ENCODE results near the gene RAB27A.

Gene RAB27A

GRCh38 chr15:55222588-55222987 lies 67.0 kb downstream of the RAB27A start:
- H3K9me3 ChIP-seq (ENCODE audit: control insufficient read depth in 2 of 2, low read length in 2 of 2), result no peaks in the 10 kb centered on the region
- no peaks in the 10 kb centered on the region for H3K4me1 ChIP-seq (ENCODE audit: control insufficient read depth, insufficient read depth, low read length)
- peaks cover 7 to 13% of the 10 kb centered on the region in 2 donors for H3K36me3 ChIP-seq (ENCODE audit: control insufficient read depth in 2 of 2, insufficient read depth in 2 of 2, low read length in 2 of 2)
- no peak overlapping the region for H3K27ac ChIP-seq (ENCODE audit: low read length)
- no peak overlapping the region for H3K4me3 ChIP-seq (ENCODE audit: low read length in 2 of 2)
- H3K9ac ChIP-seq (ENCODE audit: low read length in 2 of 2), result no peak overlapping the region
- H3K27me3 ChIP-seq (ENCODE audit: control insufficient read depth in 1 of 2, insufficient read depth in 2 of 2, low read length in 2 of 2), result no peaks in the 10 kb centered on the region

DNA sequence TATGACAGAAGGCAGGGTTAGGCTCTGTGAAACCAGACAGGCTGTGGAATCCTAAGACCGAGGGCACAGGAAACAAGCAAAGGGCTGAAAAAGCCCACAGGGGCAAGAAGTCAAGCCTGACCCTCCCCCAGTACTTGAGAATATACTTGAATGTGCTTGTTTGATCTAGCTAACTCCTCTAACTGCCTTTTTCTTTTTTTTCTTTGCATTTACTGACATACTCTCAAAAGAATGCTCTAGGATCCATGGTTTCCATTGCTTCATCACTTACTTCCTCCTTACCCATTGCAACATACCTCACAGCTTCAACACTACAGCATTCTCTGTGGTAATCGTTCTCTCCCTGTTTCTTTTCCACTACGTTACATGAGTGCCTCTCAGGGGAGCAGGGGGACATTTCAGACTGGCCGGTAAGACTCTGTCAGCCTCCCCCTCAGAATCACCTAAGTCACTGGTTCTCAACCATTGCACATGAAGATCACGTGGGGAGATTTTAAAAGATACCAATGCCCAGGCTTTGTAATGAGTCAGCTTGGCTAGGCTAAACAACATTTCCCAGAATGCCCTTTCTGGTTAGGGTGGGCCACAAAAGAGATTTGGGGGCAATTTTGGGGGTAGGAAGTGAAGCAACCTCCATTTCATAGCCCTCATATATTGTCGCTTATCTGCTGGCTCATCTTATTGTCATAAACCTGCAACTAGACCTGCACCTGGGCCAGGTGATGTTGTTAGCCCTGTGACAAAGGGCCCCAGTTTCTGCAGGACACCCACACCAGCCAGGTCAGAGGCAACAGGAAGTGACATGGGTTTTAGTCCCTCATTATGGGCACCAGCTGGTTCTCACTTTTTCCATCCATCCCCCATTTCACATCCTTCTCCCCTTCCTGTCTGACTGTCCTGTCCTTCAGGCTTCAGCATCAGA lies 68.3 kb downstream of the RAB27A start:
- Histone ChIP-seq H3K9ac (ENCODE audit: low read length in 2 of 2) (no peak overlapping the region), H3K4me3 (ENCODE audit: low read length in 2 of 2) (no peak overlapping the region), H3K27ac (ENCODE audit: low read length) (no peak overlapping the region), H3K36me3 (ENCODE audit: control insufficient read depth in 2 of 2, insufficient read depth in 2 of 2, low read length in 2 of 2) (peaks cover 7 to 13% of the 10 kb centered on the region in 2 donors), H3K9me3 (ENCODE audit: control insufficient read depth in 2 of 2, low read length in 2 of 2) (no peaks in the 10 kb centered on the region), H3K27me3 (ENCODE audit: control insufficient read depth in 1 of 2, insufficient read depth in 2 of 2, low read length in 2 of 2) (no peaks in the 10 kb centered on the region), H3K4me1 (ENCODE audit: control insufficient read depth, insufficient read depth, low read length) (no peaks in the 10 kb centered on the region)

DNA sequence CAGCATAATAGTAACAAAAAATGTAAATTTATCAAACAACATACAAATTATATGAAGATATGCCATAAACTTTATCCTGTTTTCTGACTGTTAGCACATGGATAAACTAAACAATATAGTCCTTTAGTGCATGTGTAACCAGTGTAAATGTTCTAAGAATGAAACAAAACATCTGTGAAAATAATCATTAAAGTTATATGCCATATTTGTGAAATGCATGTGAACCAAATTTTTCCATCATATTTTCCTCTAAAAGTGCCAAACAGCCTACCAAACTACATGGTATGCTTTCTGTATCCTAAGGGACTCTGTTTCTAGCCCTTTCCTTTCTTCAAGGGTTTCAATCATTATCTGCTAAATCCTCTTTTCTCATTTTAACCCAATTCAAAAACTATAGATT lies 69.0 kb downstream of the RAB27A start:
- Histone ChIP-seq H3K36me3 (ENCODE audit: control insufficient read depth in 2 of 2, insufficient read depth in 2 of 2, low read length in 2 of 2) (peaks cover 7 to 9% of the 10 kb centered on the region in 2 donors), H3K9me3 (ENCODE audit: control insufficient read depth in 2 of 2, low read length in 2 of 2) (no peaks in the 10 kb centered on the region), H3K4me3 (ENCODE audit: low read length in 2 of 2) (no peak overlapping the region), H3K9ac (ENCODE audit: low read length in 2 of 2) (no peak overlapping the region), H3K27ac (ENCODE audit: low read length) (no peak overlapping the region), H3K4me1 (ENCODE audit: control insufficient read depth, insufficient read depth, low read length) (no peaks in the 10 kb centered on the region), H3K27me3 (ENCODE audit: control insufficient read depth in 1 of 2, insufficient read depth in 2 of 2, low read length in 2 of 2) (no peaks in the 10 kb centered on the region)

- Histone ChIP-seq H3K4me3 (ENCODE audit: low read length in 2 of 2) (no peak overlapping the region), H3K27ac (ENCODE audit: low read length) (no peak overlapping the region), H3K9ac (ENCODE audit: low read length in 2 of 2) (no peak overlapping the region), H3K27me3 (ENCODE audit: control insufficient read depth in 1 of 2, insufficient read depth in 2 of 2, low read length in 2 of 2) (no peaks in the 10 kb centered on the region), H3K9me3 (ENCODE audit: control insufficient read depth in 2 of 2, low read length in 2 of 2) (no peaks in the 10 kb centered on the region), H3K4me1 (ENCODE audit: control insufficient read depth, insufficient read depth, low read length) (no peaks in the 10 kb centered on the region), H3K36me3 (ENCODE audit: control insufficient read depth in 2 of 2, insufficient read depth in 2 of 2, low read length in 2 of 2) (peaks cover 2 to 7% of the 10 kb centered on the region in 2 donors)
These were observed 71.6 kb downstream of the RAB27A start for GRCh38 chr15:55218056-55218455.

- Histone ChIP-seq H3K9me3 (ENCODE audit: control insufficient read depth in 2 of 2, low read length in 2 of 2) (no peaks in the 10 kb centered on the region), H3K36me3 (ENCODE audit: control insufficient read depth in 2 of 2, insufficient read depth in 2 of 2, low read length in 2 of 2) (peaks cover 0 to 4% of the 10 kb centered on the region in 2 donors), H3K4me1 (ENCODE audit: control insufficient read depth, insufficient read depth, low read length) (no peaks in the 10 kb centered on the region), H3K27me3 (ENCODE audit: control insufficient read depth in 1 of 2, insufficient read depth in 2 of 2, low read length in 2 of 2) (no peaks in the 10 kb centered on the region), H3K27ac (ENCODE audit: low read length) (no peak overlapping the region), H3K9ac (ENCODE audit: low read length in 2 of 2) (no peak overlapping the region), H3K4me3 (ENCODE audit: low read length in 2 of 2) (no peak overlapping the region)
These were observed 85.1 kb downstream of the RAB27A start for GRCh38 chr15:55204464-55204863.

GRCh38 chr15:55202206-55202605 lies 87.4 kb downstream of the RAB27A start:
- Histone ChIP-seq H3K36me3 (ENCODE audit: control insufficient read depth in 2 of 2, insufficient read depth in 2 of 2, low read length in 2 of 2) (peaks cover 0 to 4% of the 10 kb centered on the region in 2 donors), H3K4me1 (ENCODE audit: control insufficient read depth, insufficient read depth, low read length) (peaks cover 4% of the 10 kb centered on the region), H3K9me3 (ENCODE audit: control insufficient read depth in 2 of 2, low read length in 2 of 2) (no peaks in the 10 kb centered on the region), H3K27me3 (ENCODE audit: control insufficient read depth in 1 of 2, insufficient read depth in 2 of 2, low read length in 2 of 2) (no peaks in the 10 kb centered on the region), H3K27ac (ENCODE audit: low read length) (no peak overlapping the region), H3K9ac (ENCODE audit: low read length in 2 of 2) (no peak overlapping the region), H3K4me3 (ENCODE audit: low read length in 2 of 2) (no peak overlapping the region)

DNA sequence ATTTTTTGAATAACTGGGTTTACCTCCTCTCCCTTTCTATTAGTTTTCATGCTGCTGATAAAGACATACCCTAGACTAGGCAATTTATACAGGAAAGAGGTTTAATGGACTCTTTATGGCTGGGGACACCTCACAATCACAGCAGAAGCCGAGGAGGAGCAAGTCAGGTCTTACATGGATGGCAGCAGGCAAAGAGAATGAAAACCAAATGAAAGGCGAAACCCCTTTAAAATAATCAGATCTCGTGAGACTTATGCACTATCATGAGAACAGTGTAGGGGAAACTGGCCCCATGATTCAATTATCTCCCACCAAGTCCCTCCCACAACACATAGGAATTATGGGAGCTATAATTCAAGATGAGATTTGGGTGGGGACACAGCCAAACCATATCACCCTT lies 90.9 kb downstream of the RAB27A start:
- no peak overlapping the region for H3K27ac ChIP-seq (ENCODE audit: low read length)
- no peaks in the 10 kb centered on the region for H3K36me3 ChIP-seq (ENCODE audit: control insufficient read depth in 2 of 2, insufficient read depth in 2 of 2, low read length in 2 of 2)
- no peak overlapping the region for H3K9ac ChIP-seq (ENCODE audit: low read length in 2 of 2)
- H3K4me1 ChIP-seq (ENCODE audit: control insufficient read depth, insufficient read depth, low read length), result peaks cover 14% of the 10 kb centered on the region
- no peaks in the 10 kb centered on the region for H3K9me3 ChIP-seq (ENCODE audit: control insufficient read depth in 2 of 2, low read length in 2 of 2)
- no peak overlapping the region for H3K4me3 ChIP-seq (ENCODE audit: low read length in 2 of 2)
- H3K27me3 ChIP-seq (ENCODE audit: control insufficient read depth in 1 of 2, insufficient read depth in 2 of 2, low read length in 2 of 2), result no peaks in the 10 kb centered on the region

GRCh38 chr15:55197719-55198118 lies 91.9 kb downstream of the RAB27A start:
- H3K9ac ChIP-seq (ENCODE audit: low read length in 2 of 2), result peak overlapping the region; percentile 74 to 97

GRCh38 chr15:55197362-55197705 lies 92.3 kb downstream of the RAB27A start:
- Histone ChIP-seq H3K4me3 (ENCODE audit: low read length in 2 of 2) (peak overlapping the region; percentile 95 to 97), H3K9ac (ENCODE audit: low read length in 2 of 2) (peak overlapping the region; percentile 74 to 97), H3K9me3 (ENCODE audit: control insufficient read depth in 2 of 2, low read length in 2 of 2) (no peaks in the 10 kb centered on the region), H3K36me3 (ENCODE audit: control insufficient read depth in 2 of 2, insufficient read depth in 2 of 2, low read length in 2 of 2) (no peaks in the 10 kb centered on the region), H3K4me1 (ENCODE audit: control insufficient read depth, insufficient read depth, low read length) (peaks cover 14% of the 10 kb centered on the region), H3K27me3 (ENCODE audit: control insufficient read depth in 1 of 2, insufficient read depth in 2 of 2, low read length in 2 of 2) (no peaks in the 10 kb centered on the region), H3K27ac (ENCODE audit: low read length) (peak overlapping the region; percentile 91)

More at GRCh38 chr15:55197719-55198118, 91.9 kb downstream of the RAB27A start:
- Histone ChIP-seq H3K4me3 (ENCODE audit: low read length in 2 of 2) (peak overlapping the region; percentile 95 to 97), H3K9me3 (ENCODE audit: control insufficient read depth in 2 of 2, low read length in 2 of 2) (no peaks in the 10 kb centered on the region), H3K27ac (ENCODE audit: low read length) (peak overlapping the region; percentile 91), H3K27me3 (ENCODE audit: control insufficient read depth in 1 of 2, insufficient read depth in 2 of 2, low read length in 2 of 2) (no peaks in the 10 kb centered on the region), H3K4me1 (ENCODE audit: control insufficient read depth, insufficient read depth, low read length) (peaks cover 14% of the 10 kb centered on the region), H3K36me3 (ENCODE audit: control insufficient read depth in 2 of 2, insufficient read depth in 2 of 2, low read length in 2 of 2) (no peaks in the 10 kb centered on the region)

DNA sequence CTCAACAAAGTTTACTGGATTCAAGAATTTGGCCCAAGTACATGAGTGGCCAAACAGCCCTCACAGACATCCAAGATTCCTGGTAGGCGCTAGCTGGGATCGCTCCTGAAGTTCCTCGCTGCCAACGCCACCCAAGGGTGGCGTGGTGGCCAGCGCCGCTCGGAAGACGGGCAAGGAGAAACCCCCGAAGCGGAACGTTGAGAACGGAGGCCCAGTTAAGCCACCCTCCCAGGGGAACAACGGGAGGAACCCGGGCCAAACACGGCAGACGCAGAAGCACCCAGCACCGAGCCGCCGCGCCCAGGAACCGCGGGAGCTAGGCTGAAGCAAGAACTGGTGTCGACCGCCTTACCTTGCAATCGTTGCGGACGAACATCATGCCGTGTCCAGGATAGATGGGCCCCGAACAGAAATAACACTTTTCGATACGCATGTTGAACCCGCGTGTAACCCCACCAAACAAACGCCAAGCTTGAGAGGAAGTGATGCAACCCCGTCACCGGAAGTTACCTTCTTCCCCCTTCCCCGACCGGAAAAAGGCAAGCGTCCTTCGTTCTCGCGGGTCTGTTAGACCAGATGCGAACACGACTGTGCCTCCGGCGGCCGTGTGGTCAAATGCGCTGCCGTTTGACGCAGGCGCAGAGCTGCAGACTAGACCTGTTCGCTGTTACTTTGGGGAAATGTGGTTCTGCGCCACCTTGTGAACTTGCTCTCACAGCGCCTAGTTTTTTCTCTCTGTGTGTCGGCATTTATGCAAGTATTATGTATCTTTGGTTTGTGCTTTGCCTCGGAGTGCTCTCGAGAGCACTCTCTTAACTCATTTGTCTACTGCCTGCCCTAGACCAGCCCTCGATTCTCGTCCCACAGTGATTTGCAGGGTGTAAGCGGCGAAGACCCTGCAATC lies 92.9 kb downstream of the RAB27A start, which contains the start of gene RSL24D1:
Gene RSL24D1, minus strand, starts transcription at position 484 of the 904 bp plus-strand sequence. Its CDS starts 51 bp downstream, at position 433.
- Histone ChIP-seq H3K27me3 (ENCODE audit: control insufficient read depth in 1 of 2, insufficient read depth in 2 of 2, low read length in 2 of 2) (no peaks in the 10 kb centered on the region), H3K9me3 (ENCODE audit: control insufficient read depth in 2 of 2, low read length in 2 of 2) (no peaks in the 10 kb centered on the region), H3K9ac (ENCODE audit: low read length in 2 of 2) (peak within 1 kb of the TSS; percentile 97), H3K4me1 (ENCODE audit: control insufficient read depth, insufficient read depth, low read length) (peaks cover 14% of the 10 kb centered on the region), H3K36me3 (ENCODE audit: control insufficient read depth in 2 of 2, insufficient read depth in 2 of 2, low read length in 2 of 2) (peaks cover 3 to 4% of the 10 kb centered on the region in 2 donors), H3K4me3 (ENCODE audit: low read length in 2 of 2) (peak within 1 kb of the TSS; percentile 95 to 97), H3K27ac (ENCODE audit: low read length) (peak within 1 kb of the TSS; percentile 91)

All from stomach smooth muscle (tissue), 2 donors.